Measurements from ENCODE around the gene CDKN2B.
A peak's percentile ranks its signal among the peaks of the same experiment; 100 is the strongest.

GRCh38 chr9:22037954-22038690, 29.0 kb upstream of the CDKN2B start:
- TF ChIP-seq, protein P1, sequence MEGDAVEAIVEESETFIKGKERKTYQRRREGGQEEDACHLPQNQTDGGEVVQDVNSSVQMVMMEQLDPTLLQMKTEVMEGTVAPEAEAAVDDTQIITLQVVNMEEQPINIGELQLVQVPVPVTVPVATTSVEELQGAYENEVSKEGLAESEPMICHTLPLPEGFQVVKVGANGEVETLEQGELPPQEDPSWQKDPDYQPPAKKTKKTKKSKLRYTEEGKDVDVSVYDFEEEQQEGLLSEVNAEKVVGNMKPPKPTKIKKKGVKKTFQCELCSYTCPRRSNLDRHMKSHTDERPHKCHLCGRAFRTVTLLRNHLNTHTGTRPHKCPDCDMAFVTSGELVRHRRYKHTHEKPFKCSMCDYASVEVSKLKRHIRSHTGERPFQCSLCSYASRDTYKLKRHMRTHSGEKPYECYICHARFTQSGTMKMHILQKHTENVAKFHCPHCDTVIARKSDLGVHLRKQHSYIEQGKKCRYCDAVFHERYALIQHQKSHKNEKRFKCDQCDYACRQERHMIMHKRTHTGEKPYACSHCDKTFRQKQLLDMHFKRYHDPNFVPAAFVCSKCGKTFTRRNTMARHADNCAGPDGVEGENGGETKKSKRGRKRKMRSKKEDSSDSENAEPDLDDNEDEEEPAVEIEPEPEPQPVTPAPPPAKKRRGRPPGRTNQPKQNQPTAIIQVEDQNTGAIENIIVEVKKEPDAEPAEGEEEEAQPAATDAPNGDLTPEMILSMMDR (IDR thresholded peaks at IDR 0.05; ENCODE audit: low read length): peak; percentile 21; the same call in 1 of the 2 replicates
- no peak for TF ChIP-seq EZH2phosphoT487 (IDR thresholded peaks at IDR 0.05; ENCODE audit: low read length)

All from MM.1S (cell line).